Spleen (tissue), 7 donors: Measurements from ENCODE around the gene SPTBN5.

Experiments used
- CTCF ChIP-seq, 11 experiments: fragments of 200-600 bp in 7 of 11; fragments of 450-650 bp in 4 of 11; sonication (generic) in 4 of 11; IDR thresholded peaks in 8 of 11; conservative IDR thresholded peaks in 3 of 11; 1 replicate in 7 of 11; 2 replicates in 4 of 11; pipeline versions ENCODE4 v1.4.0 to v1.8.0; 2016 to 2021; ENCODE audit warnings: antibody characterized with exemption in 11 of 11, inconsistent platforms in 4 of 11, mild to moderate bottlenecking in 1 of 11
- POLR2A ChIP-seq, 3 donors: fragments of 450-650 bp; IDR thresholded peaks; one replicate each; pipeline ENCODE4 v1.5.1; 2017; ENCODE audit warnings: antibody characterized with exemption in 3 of 3, mild to moderate bottlenecking in 1 of 3
- donor health status: DM: no; HTN: no; CAD: no; lungs with moderate emphysema.
- donor health status: DM: no; HTN: no; CAD: no.
- donor health status: DM: no; HTN: no; CAD: no.

GRCh38 chr15:41919954-41920538 is 26.2 kb upstream of the SPTBN5 start:
- no peak for TF ChIP-seq CTCF (IDR thresholded peaks at IDR 0.05 in 8 of 11, conservative IDR thresholded peaks at IDR 0.05 in 3 of 11)
- no peak for TF ChIP-seq POLR2A (IDR thresholded peaks at IDR 0.05)
